ENCODE data around the gene SORCS2.

SORCS2 gene

GRCh38 chr4:7361280-7361895 lies 169.1 kb downstream of the SORCS2 start:
- DNase-seq: no peak

GRCh38 chr4:7362341-7362740 lies 170.0 kb downstream of the SORCS2 start:
- no peak for DNase-seq

- no peak for DNase-seq
Observed at GRCh38 chr4:7362862-7363430, 170.6 kb downstream of the SORCS2 start.

GRCh38 chr4:7364979-7365378 lies 172.6 kb downstream of the SORCS2 start:
- DNase-seq: no peak

- no peak for DNase-seq
Observed at GRCh38 chr4:7365462-7366179, 173.3 kb downstream of the SORCS2 start.

- no peak for DNase-seq
Observed at GRCh38 chr4:7366180-7366945, 174.0 kb downstream of the SORCS2 start.

- DNase-seq: no peak
Observed at GRCh38 chr4:7366954-7367353, 174.6 kb downstream of the SORCS2 start.

GRCh38 chr4:7367406-7367805 lies 175.1 kb downstream of the SORCS2 start:
- DNase-seq: no peak

- DNase-seq: peak; percentile 22
Observed at GRCh38 chr4:7367864-7368277, 175.5 kb downstream of the SORCS2 start.

GRCh38 chr4:7368296-7368695 lies 176.0 kb downstream of the SORCS2 start:
- DNase-seq: no peak

DNA sequence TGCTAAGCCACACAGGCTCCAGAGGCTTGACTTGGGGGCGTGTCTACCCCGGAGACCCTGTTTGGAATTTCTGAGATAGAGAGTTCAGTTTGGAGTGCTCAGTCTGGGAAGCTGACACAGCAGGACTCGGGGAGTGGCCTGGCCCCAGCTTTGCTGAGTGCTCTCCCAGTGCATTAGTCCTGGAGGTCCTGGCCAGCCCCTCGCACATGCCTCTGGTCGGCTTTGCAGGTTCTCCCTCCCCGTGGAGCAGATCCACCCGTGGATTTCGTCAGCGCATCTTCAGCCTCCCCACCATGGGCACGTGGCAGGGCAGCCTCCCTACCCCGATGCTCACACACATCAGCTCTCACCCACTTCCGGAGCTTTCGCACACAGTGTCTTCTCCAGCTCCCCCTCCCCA lies 177.2 kb downstream of the SORCS2 start:
- DNase-seq: no peak

DNA sequence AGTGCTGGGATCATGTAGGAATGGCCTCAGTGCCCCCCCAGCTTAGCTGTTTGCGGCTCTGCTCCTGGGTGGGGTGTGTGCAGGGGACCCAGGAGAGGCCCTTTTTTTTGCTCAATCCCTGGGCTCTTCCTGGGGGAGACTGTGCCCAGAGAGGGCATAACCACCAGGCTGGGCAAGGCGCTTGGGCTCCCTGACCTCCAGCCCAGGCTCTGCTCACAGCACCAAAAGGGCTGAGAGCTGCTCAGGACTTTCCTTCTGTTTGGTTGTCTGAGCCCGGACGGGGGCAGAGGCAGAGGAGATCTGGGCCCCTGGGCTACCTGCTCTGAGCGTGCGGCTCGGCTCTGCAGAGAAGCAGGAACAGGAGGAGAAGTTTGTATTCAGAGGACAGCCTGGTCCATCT lies 177.7 kb downstream of the SORCS2 start:
- no peak for DNase-seq

DNA sequence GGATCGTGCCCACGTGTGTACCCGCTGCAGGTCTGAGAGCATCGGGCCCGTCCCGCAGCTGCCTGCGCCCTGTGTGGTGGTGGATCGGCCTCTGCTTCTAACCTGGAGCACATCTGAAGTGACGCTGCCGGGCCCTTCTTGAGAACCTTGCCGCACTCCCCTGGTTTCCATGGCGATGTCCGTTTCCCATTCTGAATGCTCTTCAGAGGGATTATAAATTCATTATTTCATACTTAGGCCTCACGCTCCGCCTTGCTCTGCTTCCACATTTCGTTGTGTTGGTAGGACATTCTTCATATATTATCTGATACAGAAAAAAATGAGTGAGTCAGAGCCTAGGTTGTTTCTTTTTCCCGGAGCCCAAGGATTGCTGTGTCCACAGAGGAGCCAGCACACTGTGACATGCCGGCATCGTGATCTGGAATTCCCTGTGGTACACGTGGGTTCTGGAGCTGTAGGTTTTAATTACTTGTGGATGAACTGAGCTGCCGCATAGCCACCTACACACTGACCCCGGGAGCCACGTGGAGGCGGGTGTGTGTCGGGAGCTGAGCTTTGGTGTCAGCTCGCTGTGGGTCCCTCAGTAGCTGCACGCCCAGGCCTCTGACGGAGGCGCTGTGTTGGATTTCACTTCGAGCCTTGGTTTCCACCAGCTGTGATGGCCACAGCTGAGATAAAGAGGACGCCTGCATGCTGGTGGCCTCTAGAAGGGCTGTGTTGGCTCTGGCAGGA lies 179.0 kb downstream of the SORCS2 start:
- DNase-seq: peak; percentile 75

- DNase-seq: no peak
Observed at GRCh38 chr4:7372673-7373072, 180.3 kb downstream of the SORCS2 start.

- no peak for DNase-seq
Observed at GRCh38 chr4:7374571-7374970, 182.2 kb downstream of the SORCS2 start.

DNA sequence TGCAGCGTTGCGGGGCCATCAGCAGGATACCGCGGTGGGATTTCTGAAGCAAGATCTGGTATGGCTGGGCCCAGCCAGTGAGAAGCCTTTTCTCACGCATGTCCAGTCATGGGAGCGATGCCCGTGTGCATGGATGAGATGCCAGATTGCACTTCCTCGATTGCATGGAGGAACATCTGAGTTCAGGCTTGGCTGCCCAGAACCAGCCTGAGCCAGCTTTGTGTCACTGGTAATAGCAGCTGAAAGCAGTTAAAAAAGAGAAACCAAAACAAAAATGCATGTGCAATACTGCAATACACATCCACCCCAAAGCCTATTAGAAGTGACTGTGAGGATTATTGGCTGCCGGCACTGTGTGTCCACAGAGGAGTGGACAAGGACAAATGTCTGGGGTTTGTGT lies 183.1 kb downstream of the SORCS2 start:
- DNase-seq: peak; percentile 25

- DNase-seq: peak; percentile 27
Observed at GRCh38 chr4:7377223-7377865, 185.0 kb downstream of the SORCS2 start.

DNA sequence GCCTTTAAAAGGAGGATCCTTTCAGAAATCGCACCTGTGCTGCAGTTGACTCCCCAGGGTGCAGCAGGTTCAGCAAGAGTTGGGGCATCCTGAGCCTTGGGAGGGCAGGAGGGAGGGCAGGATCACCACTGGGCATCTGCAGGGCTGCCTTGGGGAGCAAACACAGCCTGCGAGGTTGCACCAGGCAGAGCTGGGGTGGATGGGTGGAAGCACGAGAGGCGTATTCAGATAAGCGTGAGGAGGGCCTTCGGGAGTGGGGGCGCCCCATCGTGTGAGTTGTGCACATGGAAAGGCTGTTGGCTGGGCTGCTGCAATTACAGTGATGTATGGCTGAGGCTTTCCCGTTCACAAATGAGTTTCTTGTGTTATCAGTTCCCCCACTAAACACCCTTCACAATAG lies 186.8 kb downstream of the SORCS2 start:
- no peak for DNase-seq

DNA sequence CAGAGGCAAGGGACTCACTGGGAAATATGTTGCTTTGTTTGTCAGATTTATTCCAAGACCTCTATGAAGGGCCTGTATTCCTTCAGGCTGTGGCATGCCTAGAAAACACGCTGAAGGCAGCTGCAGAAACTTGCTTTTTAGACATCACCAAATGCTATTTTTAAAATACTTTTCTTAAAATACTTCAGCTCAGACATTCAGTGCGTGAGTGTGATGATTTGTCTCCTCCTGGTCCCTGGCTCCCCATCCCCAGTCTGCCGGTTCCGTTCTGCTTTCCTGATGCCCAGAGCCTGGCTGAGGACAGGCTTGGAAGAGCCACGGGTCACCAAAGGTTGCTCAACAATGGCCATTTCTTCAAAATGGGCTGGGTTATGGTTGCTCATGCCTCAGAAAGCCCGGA lies 187.4 kb downstream of the SORCS2 start:
- no peak for DNase-seq

DNA sequence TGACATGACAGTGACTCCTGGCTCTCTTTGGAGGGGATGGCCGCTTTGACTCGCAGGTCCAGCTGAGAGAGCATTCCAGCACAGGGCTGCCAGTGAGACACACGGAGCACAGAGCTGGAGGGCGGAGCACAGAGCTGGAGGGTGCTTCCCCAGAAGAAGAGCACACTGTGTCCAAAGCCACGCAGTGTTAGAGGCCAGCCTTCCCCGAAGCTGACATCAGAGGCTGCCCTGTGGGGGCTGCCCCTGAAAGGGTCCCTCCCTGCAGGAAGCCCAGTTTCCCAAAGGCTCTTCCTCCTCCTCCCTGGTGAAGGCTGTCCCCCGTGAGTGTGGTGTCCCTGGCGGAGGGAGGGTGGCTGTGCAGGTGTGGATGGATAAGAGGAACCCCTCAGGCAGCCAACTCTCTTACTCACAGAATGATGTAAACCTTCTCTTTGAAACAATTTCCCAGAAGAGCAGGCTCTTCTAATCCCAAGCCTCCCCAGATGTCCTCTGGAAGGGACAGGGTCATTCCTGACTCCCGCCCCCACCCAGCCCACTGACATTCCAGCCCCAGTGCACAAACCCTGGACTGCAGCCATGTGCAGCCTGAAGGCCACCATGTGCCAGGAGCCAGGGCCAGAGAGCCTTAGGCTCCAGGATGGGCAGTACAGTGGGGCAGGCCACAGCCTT lies 189.0 kb downstream of the SORCS2 start:
- no peak for DNase-seq

DNA sequence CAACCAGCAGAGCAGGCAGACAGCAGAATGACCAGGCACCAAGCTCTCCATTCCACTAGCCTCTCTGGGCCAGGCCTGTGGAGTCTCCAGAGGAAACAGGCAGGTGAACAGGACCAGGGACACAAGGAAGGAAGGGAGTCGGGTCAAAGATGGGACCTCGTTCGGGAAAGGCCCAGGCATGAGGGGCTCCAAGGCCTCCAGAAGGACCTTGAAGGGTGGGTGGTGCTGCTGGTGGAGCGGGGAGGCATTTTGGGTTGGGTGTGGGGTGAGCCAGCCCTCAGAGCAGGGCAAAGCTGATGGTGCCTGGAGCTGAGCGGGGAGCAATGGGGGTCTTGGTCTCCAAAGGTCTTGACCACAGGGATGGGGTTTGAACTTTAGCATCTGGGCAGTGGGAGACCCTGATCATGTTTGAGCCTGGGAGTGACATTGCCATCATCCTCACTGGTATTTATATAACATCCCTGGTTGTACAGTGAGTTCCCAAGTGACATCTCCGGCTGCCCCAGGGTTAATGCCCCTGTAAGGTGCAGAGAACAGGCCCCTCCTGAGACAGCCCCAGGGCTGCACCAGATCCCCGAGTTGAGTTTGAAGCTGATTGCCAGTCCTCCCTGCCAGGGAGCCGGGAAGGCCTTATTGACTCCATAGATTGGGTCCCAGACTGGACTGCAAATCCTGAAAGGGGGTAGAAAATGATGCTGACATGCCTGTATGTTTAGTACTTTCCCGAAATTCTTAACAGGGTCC lies 189.7 kb downstream of the SORCS2 start:
- DNase-seq: no peak
